ENCODE measurements around the gene R3HDM2. TPM values are rescaled to one million over a fixed set of nuclear protein-coding genes. Genes with fewer than 3 reads are reported as not detected.

The R3HDM2 gene
- total and polyA plus RNA-seq, 4 donors, result 7.4 to 28.9 (median 15.1) TPM

DNA sequence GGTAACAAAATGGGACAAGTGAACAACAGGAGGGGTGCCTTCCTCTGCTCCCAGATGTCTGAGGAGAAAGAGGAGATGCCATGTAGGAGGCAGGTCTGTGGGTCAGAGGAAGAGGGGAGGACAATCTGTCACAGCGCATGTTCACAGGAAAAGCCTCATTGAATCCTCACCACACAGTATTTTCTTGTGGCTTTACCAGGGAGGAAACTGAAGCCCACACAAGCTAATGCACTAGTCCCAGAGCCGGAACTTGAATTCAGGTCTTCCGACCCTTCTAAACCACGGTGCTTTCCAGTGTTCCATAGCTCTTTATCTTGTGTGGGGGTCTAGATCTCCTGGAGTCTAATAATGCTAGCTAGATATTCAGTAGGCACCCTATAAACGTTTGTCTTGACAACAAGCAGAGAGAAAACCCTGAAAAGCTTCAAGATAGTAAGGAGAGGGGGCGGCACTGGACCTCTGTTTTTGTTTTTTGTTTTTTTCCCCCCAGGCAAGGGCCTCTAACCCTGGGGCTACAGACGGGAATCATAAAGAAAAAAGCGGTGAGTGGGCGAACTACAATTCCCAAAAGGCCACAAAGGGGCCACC lies 201.7 kb downstream of the R3HDM2 start:
- TF ChIP-seq FOXA2 (IDR thresholded peaks at IDR 0.05), result no peak
- TF ChIP-seq JUND (IDR thresholded peaks at IDR 0.05), result no peak
- TF ChIP-seq GABPA (IDR thresholded peaks at IDR 0.05 in 1 of 2, conservative IDR thresholded peaks at IDR 0.05 in 1 of 2), result peak in 1 of 2 donors; percentile 29
- TF ChIP-seq, protein P1, sequence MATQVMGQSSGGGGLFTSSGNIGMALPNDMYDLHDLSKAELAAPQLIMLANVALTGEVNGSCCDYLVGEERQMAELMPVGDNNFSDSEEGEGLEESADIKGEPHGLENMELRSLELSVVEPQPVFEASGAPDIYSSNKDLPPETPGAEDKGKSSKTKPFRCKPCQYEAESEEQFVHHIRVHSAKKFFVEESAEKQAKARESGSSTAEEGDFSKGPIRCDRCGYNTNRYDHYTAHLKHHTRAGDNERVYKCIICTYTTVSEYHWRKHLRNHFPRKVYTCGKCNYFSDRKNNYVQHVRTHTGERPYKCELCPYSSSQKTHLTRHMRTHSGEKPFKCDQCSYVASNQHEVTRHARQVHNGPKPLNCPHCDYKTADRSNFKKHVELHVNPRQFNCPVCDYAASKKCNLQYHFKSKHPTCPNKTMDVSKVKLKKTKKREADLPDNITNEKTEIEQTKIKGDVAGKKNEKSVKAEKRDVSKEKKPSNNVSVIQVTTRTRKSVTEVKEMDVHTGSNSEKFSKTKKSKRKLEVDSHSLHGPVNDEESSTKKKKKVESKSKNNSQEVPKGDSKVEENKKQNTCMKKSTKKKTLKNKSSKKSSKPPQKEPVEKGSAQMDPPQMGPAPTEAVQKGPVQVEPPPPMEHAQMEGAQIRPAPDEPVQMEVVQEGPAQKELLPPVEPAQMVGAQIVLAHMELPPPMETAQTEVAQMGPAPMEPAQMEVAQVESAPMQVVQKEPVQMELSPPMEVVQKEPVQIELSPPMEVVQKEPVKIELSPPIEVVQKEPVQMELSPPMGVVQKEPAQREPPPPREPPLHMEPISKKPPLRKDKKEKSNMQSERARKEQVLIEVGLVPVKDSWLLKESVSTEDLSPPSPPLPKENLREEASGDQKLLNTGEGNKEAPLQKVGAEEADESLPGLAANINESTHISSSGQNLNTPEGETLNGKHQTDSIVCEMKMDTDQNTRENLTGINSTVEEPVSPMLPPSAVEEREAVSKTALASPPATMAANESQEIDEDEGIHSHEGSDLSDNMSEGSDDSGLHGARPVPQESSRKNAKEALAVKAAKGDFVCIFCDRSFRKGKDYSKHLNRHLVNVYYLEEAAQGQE (IDR thresholded peaks at IDR 0.05), result no peak
- no peak for TF ChIP-seq HNF4A (conservative IDR thresholded peaks at IDR 0.05)
- TF ChIP-seq SP1 (IDR thresholded peaks at IDR 0.05), result no peak
- TF ChIP-seq, protein P2, sequence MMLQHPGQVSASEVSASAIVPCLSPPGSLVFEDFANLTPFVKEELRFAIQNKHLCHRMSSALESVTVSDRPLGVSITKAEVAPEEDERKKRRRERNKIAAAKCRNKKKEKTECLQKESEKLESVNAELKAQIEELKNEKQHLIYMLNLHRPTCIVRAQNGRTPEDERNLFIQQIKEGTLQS (IDR thresholded peaks at IDR 0.05), result no peak
- TF ChIP-seq RAD21 (IDR thresholded peaks at IDR 0.05), result no peak
- TF ChIP-seq TAF1 (conservative IDR thresholded peaks at IDR 0.05), result no peak
- no peak for TF ChIP-seq EGR1 (IDR thresholded peaks at IDR 0.05; ENCODE audit: low read depth in 2 of 2)
- TF ChIP-seq, protein P3, sequence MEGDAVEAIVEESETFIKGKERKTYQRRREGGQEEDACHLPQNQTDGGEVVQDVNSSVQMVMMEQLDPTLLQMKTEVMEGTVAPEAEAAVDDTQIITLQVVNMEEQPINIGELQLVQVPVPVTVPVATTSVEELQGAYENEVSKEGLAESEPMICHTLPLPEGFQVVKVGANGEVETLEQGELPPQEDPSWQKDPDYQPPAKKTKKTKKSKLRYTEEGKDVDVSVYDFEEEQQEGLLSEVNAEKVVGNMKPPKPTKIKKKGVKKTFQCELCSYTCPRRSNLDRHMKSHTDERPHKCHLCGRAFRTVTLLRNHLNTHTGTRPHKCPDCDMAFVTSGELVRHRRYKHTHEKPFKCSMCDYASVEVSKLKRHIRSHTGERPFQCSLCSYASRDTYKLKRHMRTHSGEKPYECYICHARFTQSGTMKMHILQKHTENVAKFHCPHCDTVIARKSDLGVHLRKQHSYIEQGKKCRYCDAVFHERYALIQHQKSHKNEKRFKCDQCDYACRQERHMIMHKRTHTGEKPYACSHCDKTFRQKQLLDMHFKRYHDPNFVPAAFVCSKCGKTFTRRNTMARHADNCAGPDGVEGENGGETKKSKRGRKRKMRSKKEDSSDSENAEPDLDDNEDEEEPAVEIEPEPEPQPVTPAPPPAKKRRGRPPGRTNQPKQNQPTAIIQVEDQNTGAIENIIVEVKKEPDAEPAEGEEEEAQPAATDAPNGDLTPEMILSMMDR (IDR thresholded peaks at IDR 0.05; ENCODE audit: low read depth, low read length, missing input control), result peak; percentile 27
- TF ChIP-seq, protein P4, sequence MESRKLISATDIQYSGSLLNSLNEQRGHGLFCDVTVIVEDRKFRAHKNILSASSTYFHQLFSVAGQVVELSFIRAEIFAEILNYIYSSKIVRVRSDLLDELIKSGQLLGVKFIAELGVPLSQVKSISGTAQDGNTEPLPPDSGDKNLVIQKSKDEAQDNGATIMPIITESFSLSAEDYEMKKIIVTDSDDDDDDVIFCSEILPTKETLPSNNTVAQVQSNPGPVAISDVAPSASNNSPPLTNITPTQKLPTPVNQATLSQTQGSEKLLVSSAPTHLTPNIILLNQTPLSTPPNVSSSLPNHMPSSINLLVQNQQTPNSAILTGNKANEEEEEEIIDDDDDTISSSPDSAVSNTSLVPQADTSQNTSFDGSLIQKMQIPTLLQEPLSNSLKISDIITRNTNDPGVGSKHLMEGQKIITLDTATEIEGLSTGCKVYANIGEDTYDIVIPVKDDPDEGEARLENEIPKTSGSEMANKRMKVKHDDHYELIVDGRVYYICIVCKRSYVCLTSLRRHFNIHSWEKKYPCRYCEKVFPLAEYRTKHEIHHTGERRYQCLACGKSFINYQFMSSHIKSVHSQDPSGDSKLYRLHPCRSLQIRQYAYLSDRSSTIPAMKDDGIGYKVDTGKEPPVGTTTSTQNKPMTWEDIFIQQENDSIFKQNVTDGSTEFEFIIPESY (IDR thresholded peaks at IDR 0.05), result no peak
- Histone ChIP-seq H3K4me3 (ENCODE audit: low read depth in 1 of 3, low read length in 3 of 3) (peak overlapping the region in 2 of 3 donors; percentile 55 to 68), H3K4me1 (ENCODE audit: control insufficient read depth in 4 of 4, insufficient read depth in 4 of 4, low read length in 3 of 4) (peaks cover 14 to 55% (median 40%) of the 10 kb centered on the region in 4 donors), H3K27ac (ENCODE audit: low read depth in 1 of 2, low read length in 2 of 2) (peak overlapping the region; percentile 94 to 97), H3K36me3 (ENCODE audit: control insufficient read depth in 4 of 4, insufficient read depth in 3 of 4, low read depth in 1 of 4, low read length in 3 of 4) (peaks cover 12 to 18% (median 15%) of the 10 kb centered on the region in 4 donors), H3K27me3 (ENCODE audit: control insufficient read depth in 4 of 4, insufficient read depth in 4 of 4, low read length in 3 of 4) (no peaks in the 10 kb centered on the region), H3K9ac (ENCODE audit: low read depth in 1 of 2, low read length in 2 of 2) (peak overlapping the region; percentile 62 to 95), H3K9me3 (ENCODE audit: control insufficient read depth in 4 of 4, low read length in 3 of 4) (no peaks in the 10 kb centered on the region)
- WGBS, result 4% methylated on average over 9 of the region's 9 CpGs
- DNase-seq (ENCODE audit: low spot score), result no peak

DNA sequence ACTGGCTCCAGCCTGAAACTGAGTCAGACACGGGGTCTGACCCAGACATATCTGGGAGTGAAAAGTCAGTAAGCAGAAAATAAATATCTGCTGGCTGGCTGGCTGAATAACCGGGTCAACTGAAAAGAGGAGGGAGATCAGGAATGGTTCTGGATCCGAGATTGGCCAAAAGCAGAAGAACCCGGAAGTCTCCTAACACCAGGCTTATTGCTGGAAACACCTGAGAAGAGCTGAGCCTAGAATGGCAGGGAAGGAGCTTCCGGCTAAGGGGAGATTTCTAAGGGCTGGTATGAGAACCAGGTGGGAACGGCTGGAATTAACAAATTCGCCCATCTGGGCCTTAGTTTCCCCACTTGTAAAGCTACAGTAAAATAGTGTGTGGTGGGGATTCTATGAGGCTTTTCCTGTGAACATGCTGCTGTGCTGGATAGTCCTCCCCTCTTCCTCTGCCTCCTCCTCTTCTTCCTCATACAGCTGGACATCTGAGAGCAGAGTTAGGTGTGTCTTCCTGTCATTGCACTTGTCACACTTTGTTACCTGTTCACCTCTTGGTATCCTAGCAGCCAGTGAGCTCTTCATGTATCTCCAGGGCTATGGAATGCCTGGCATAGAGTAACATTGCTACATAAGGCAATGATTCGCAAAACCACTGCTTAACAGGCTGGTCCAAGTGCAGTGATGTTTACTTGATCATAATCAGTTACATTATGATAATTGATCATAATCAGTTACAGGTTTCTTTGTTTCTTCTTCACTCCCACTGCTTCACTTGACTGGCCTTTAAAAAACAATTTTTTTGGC lies 203.3 kb downstream of the R3HDM2 start:
- peaks cover 0 to 8% (median 2%) of the 10 kb centered on the region in 4 donors for H3K27me3 ChIP-seq (ENCODE audit: control insufficient read depth in 4 of 4, insufficient read depth in 4 of 4, low read length in 3 of 4)
- H3K9ac ChIP-seq (ENCODE audit: low read depth in 1 of 2, low read length in 2 of 2), result no peak overlapping the region
- H3K4me3 ChIP-seq (ENCODE audit: low read depth in 1 of 3, low read length in 3 of 3), result no peak overlapping the region
- no peak overlapping the region for H3K27ac ChIP-seq (ENCODE audit: low read depth in 1 of 2, low read length in 2 of 2)
- TF ChIP-seq FOXA1 (IDR thresholded peaks at IDR 0.05) (no peak), YY1 (IDR thresholded peaks at IDR 0.05) (no peak), RAD21 (IDR thresholded peaks at IDR 0.05) (no peak)
- TF ChIP-seq, protein P2 (IDR thresholded peaks at IDR 0.05), result no peak
- H3K4me1 ChIP-seq (ENCODE audit: control insufficient read depth in 4 of 4, insufficient read depth in 4 of 4, low read length in 3 of 4), result peaks cover 10 to 38% (median 25%) of the 10 kb centered on the region in 4 donors
- DNase-seq (ENCODE audit: low spot score), result no peak
- 66% methylated on average over 8 of the region's 8 CpGs for WGBS
- H3K36me3 ChIP-seq (ENCODE audit: control insufficient read depth in 4 of 4, insufficient read depth in 3 of 4, low read depth in 1 of 4, low read length in 3 of 4), result peaks cover under 1 to 4% (median 3%) of the 10 kb centered on the region in 4 donors
- H3K9me3 ChIP-seq (ENCODE audit: control insufficient read depth in 4 of 4, low read length in 3 of 4), result no peaks in the 10 kb centered on the region

Data from liver (tissue), 9 donors.